GM18505 (cell line): ENCODE measurements around the gene TUBB6.

Experiments
- ATAC-seq: cut with Tn5 transposase; IDR thresholded peaks from one replicate; pipeline ENCODE4 v1.9.1; 2021; ENCODE audit not compliant: unreplicated experiment
- POLR2A ChIP-seq: IDR thresholded peaks from 4 replicates; pipeline ENCODE4 v1.6.1; 2011; ENCODE audit warnings: borderline replicate concordance; ENCODE audit not compliant: insufficient read depth, insufficient read length; ENCODE audit errors: extremely low read depth

The TUBB6 gene

DNA sequence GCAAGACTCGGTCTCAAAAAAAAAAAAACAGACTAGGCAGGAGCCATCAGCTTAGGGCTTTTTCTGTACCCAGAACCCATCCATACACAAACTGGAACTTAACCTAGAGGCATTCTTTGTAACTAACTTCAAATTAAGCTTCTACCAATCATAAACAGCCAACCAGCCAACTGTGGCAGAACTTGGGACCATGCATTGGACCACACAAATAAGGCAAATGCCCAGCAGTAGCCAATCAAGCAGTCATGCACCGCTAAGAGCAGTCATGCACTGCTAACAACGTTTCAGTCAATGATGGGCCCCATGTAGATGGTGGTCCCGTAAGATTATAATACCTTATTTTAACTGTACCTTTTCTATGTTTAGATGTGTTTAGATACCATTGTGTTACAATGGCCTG lies 22.7 kb downstream of the TUBB6 start:
- no peak for TF ChIP-seq POLR2A
- ATAC-seq, result no peak

DNA sequence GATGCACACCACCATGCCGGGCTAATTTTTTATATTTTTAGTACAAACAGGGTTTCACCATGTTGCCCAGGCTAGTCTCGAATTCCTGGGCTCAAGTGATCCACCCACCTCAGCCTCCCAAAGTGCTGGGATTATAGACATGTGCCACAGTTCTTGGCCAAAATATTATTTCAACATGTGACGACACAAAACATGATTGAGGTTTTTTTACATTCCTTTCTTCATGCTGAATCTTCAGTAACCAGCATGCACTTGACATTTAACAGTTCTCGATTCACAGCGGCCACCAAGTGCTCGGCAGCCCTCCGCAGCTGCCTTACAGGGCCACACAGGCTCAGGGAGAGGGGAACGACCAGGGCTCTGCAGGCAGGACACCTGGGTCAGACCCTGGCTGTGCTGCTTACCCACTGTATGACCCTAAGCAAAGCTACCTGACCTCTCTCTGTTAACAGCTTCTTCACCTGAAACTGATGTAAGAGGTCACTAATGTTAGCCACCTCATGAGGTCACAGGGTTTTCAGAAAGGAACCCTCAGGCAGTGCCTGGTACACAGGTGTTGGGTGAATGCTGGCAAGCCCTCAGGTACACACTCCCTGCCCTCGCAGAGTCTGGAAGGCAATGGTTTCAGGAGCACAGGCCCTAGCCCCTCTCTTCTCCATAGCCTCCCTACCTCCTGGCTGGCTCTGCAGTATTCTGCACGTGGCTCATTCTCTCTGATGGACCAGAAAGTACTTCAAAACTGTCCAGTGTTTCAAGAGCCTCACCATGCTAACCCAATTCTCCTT lies 25.7 kb downstream of the TUBB6 start:
- no peak for TF ChIP-seq POLR2A
- no peak for ATAC-seq

DNA sequence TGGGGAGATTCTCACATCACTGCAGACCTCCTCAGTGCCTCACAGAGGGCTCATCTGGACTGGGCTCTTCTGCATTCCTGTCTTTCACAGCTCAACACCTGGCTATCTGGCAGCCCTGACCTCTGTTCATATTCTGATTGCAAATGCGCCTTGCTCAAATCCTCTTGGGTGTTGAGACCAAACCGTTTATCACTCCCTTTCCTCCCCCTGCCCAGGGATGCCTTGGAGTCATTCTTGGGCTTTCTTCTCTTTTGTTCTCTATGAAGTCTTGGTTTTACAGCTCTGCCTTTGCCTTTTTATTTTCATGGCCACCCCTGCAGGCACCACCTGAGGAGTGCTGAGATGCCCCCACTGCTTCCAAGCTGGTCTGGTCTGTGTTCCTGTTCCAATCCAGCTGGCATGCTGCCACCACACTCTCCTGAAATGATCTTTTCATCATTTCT lies 26.3 kb downstream of the TUBB6 start:
- TF ChIP-seq POLR2A, result no peak
- no peak for ATAC-seq

DNA sequence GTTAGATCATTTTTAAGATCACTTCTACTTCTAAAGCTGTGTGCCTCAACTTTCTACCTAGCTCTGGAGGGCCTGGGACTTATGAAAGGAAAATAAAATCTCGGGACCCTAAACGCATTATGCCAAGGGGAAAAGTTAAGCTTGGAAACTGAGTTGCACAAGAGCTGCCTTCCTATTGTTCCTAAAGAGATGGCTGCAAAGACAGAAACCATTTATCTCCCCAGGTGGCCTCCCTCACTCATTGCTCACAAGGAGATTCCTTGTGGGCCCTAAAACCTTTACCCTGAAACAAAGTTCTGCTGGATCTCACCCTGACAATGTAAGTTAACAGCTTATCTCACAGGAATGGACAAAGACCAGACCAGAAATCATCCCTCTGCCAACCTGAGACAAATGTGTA lies 26.8 kb downstream of the TUBB6 start:
- ATAC-seq, result no peak
- no peak for TF ChIP-seq POLR2A

DNA sequence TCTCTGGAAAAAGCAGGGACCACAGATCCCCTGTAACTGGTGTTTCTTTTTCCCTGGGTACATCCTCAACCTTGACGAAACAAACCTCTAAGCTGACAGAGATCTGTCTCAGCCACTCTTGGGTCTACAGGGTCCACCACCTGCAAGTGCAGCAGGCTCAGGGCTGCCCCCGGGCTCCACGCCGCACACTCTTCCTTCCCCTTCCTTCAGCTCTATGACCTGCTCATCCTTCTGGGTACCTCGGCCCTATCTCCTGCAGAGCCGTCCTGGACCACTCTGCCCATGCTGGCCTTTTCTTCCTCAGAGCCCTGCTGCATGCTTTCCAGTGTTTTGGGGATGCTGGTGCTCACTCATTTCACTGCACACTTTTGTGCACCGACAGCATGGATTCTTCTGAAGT lies 27.5 kb downstream of the TUBB6 start:
- ATAC-seq, result no peak
- no peak for TF ChIP-seq POLR2A

DNA sequence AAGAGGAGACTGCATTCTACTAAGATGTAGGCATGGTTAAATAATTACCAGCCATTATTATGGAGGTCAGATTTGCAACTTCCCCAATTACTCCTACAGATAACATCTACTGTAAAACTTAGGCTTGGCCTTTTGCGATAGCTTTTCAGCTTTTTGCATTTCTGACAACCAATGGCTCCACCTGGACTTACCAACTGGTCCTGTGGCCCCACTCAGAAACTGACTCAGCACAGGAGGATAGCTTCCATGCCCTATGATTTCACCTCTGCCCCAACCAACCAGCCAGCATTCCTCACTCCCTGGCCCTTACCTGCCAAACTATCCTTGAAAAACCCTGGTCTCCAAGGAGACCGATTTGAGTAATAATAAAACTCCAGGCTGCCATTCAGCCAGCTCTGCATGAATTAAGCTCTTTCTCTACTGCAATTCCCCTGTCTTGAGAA lies 28.2 kb downstream of the TUBB6 start:
- no peak for TF ChIP-seq POLR2A
- ATAC-seq, result no peak

DNA sequence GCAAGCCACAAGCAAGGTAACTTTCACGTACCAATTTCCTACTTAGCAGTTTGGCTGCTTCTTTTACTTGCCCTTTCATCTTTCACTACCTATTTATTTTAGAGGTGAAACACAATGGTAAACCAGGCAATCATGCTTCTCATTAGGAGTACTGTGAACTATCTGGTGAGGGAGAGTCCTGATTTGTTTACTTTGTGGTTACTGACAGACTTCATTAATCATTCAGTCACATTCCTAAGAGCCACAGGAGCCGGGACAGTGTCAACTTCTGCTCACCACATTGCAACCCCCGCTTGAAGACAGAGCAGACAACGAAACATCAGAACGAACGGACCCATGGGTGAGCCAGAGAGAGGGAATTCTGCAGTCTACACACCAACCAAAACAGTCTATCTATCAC lies 28.8 kb downstream of the TUBB6 start:
- ATAC-seq, result no peak
- TF ChIP-seq POLR2A, result no peak

DNA sequence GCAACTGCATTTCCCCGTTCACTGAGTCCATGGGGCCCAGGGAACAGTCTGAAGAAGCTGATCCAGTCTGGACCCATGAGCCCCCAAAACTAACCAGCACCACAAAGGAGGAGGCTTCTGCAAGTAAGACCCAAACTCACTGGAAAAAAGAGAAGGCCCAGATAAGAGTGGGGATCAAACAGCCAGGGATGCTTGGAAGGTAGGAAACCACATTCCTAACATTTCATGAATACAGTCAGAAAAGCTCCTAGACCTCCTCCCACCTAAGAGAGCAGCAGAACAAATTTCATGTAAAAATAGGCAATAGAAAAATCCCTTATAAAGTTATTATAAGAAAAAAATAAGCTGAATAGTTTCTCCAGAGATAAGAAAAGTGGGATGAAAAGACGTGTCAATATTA lies 30.3 kb downstream of the TUBB6 start:
- no peak for TF ChIP-seq POLR2A

DNA sequence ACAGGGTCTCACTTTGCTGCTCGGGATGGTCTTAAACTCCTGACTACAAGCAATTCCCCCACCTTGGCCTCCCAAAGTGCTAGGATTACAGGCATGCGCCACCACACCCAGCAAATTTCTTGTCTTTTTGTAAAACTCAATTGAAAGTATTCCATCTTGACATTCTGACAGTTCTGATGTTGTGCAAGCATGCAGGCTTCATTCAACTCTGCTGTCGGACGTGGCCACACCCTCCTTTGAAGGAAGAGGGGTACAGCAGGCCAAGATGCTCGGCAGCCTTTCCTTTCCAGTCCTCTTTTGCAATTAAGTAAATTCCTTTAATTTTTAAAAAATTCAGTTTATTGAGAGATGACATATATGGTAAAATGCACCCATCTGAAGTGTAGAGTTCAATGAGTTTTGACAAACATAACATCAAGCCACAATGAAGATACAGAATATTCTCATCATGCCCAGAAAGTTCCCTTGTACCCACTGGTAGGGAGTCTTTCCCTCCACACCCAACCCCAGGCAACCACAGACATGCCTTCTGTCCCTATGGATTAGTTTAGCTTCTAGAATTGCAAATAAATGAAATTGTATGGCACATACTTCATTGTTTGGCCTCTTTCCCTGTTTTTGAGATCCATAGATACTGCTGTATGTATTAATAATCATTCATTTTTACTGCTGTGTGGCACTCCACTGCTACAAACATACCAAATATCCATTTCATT lies 33.1 kb downstream of the TUBB6 start:
- ATAC-seq, result no peak
- no peak for TF ChIP-seq POLR2A

More for the DNA sequence above, 30.3 kb downstream of the TUBB6 start:
- no peak for ATAC-seq

DNA sequence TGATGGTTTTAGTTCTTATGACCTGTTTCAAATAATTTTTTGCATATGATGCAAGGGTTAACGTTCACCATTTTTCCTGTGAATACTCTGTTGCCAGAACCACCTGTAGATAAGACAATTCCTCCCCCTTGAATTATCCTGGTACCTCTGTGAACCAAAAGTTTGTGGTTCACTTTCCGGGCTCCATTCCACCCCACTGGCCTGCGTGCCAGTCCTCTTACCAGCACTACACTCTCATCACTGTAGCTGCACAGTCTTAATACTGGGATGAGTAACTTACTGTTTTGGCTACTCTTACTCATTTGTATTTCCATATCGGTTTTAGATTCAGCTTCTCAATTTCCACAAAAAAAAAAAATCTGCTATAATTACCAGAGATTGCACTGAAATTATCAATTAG lies 34.6 kb downstream of the TUBB6 start:
- no peak for TF ChIP-seq POLR2A
- ATAC-seq, result no peak

DNA sequence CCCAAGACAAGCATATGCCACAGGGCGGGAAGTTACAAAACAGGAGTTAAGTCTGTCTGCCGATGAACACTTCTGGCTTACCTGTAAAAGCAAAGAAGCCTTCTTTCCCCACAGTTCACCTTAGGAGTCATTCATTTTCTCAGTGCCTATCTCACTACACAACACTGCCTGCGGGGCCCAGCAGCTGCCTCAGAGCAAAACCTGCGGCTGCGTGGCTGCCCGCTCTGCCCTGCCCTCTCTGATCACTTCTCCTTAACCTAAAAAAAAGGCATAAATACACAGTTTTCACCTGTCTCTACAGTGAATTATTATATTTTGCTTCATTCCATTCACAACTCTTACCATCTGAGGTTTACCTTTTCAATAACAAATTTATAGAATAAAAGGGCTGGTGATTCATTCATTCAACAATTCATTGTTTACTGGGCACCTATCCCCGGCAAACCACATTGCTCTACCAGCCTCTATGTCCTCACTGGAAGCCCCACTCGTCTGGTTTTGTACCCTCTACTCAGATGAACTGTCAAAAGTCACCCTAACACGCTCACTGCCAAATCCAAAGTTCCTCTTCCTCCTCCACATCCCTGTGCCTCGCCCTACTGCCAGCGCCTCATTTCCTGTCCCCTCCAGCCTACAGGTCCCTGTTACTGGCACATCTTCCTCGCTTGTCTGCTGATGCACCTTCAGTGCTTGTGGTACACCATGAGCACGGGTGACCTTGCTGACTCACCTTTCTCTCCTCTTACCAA lies 37.6 kb downstream of the TUBB6 start:
- TF ChIP-seq POLR2A, result no peak
- no peak for ATAC-seq

DNA sequence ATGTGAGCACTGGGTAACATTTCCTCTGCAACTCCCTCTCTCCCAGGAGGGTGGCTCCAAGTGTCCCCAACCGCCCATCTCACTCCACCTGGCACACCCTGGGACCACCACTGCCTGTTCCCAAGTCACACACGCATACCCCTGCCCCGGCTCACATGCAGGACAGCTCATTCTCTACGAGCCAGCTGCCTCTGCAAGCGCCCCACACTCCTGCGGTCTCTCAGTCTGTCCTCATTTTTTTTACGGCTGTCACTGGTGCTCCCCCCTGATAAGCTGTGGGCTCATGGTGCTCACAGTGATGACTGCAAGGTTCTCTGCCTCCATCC lies 38.2 kb downstream of the TUBB6 start:
- no peak for ATAC-seq
- no peak for TF ChIP-seq POLR2A

DNA sequence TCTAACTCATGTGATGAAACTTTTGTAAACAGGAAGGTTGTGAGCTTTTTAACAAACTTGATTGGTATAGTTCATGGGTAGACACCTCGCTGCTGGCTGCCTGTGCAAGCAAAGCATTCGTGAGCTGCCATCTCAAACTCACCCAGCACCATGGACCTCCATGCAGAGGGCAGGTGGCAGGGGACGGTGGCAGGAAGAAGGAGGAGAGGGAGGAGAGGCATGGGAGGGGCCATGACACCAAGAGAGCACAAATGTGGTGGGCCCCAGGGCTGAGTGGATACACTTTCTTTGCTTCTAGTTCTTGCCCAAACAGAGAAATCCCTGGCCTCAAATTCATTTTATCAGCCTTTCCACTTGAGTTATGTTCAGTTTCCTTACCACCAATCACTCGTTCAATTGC lies 39.9 kb downstream of the TUBB6 start:
- no peak for TF ChIP-seq POLR2A
- no peak for ATAC-seq

DNA sequence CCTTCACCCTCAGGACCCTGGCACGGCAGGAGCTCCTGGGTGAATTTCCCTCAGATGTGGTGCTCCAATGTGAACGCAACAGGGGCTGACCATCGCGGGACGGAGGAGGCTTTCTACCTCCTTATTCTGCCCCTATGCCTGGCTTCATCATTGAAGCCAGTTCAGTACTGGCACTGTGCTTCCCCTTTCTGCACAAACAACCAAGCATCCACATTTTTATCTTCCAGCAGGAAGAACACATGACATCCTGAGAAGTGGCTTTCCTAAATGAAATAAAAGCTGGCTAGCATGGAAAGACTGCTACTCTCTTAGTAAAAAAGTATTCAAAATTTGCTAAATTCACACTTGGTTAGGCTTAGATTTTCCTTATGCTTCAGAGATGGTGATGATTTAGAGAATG lies 44.1 kb downstream of the TUBB6 start:
- no peak for TF ChIP-seq POLR2A
- ATAC-seq, result no peak

DNA sequence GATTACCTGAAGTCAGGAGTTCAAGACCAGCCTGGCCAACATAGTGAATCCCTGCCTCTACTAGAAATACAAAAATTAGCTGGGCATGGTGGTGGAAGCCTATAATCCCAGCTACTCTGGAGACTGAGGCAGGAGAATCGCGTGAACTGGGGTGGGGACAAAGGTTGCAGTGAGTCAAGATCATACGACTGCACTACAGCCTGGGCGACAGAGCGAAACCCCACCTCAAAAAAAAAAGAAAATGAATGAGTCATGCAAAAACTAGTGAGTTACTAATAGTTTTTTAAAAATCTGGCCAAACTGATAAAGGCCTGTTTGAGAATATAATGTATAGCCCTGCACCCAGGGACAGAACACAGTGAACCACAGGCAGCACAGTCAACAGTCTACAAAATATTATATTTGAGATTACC lies 51.5 kb downstream of the TUBB6 start:
- ATAC-seq, result no peak
- TF ChIP-seq POLR2A, result no peak
